G401 (cell line): ENCODE measurements around the gene BNC1. TPM values are rescaled to one million over a fixed set of nuclear protein-coding genes. Genes with fewer than 3 reads are reported as not detected.

Experiments
- DNase-seq: peaks from one replicate; pipeline ENCODE4 v3.0.0-alpha.2; 2015; ENCODE audit warnings: low spot score
- in situ Hi-C: cut with HindIII; loops from 2 replicates; pipeline ENCODE4 v1.10.0; 2016; ENCODE audit warnings: low sequenced_read_pairs, mixed read lengths
- total RNA-seq: library from RNA; depleted of rRNA; stranded (reverse); fragments of >200 nt; shearing (Covaris generic); gene quantifications from 2 replicates; pipeline ENCODE4 v1.2.3, GENCODE V29; 2014

The BNC1 gene
- total RNA-seq, 1 experiment from 2014 or later, result not detected

- in situ Hi-C loops, result no loop called here
- DNase-seq, result peak; percentile 4
Measured at GRCh38 chr15:83299462-83299861, 15.0 kb upstream of the BNC1 start.

GRCh38 chr15:83295417-83295816 is 11.0 kb upstream of the BNC1 start:
- DNase-seq, result no peak
- in situ Hi-C loops, result no loop called here

GRCh38 chr15:83293201-83293600 is 8.7 kb upstream of the BNC1 start:
- in situ Hi-C loops, result no loop called here
- DNase-seq, result no peak

GRCh38 chr15:83292317-83292716 is 7.9 kb upstream of the BNC1 start:
- no peak for DNase-seq
- in situ Hi-C loops, result no loop called here

- DNase-seq, result no peak
- in situ Hi-C loops, result no loop called here
Measured at GRCh38 chr15:83290236-83290635, 5.8 kb upstream of the BNC1 start.

GRCh38 chr15:83289160-83289559 is 4.7 kb upstream of the BNC1 start:
- no peak for DNase-seq
- in situ Hi-C loops, result no loop called here

GRCh38 chr15:83288381-83288801 is 3.9 kb upstream of the BNC1 start:
- no peak for DNase-seq
- in situ Hi-C loops, result no loop called here

GRCh38 chr15:83287541-83288027 is 3.1 kb upstream of the BNC1 start:
- in situ Hi-C loops, result no loop called here

GRCh38 chr15:83285979-83286553 is 1.6 kb upstream of the BNC1 start:
- no peak for DNase-seq

More at GRCh38 chr15:83287541-83288027, 3.1 kb upstream of the BNC1 start:
- no peak for DNase-seq

GRCh38 chr15:83285284-83285978 is 967 bp upstream of the BNC1 start:
- in situ Hi-C loops, result no loop called here
- DNase-seq, result no peak

More at GRCh38 chr15:83285979-83286553, 1.6 kb upstream of the BNC1 start:
- in situ Hi-C loops, result no loop called here

- in situ Hi-C loops, result no loop called here
- DNase-seq, result no peak
Measured at GRCh38 chr15:83283813-83284558, 478 bp downstream of the BNC1 start.

- in situ Hi-C loops, result no loop called here
- no peak for DNase-seq
Measured at GRCh38 chr15:83283138-83283812, 1.2 kb downstream of the BNC1 start.

- DNase-seq, result no peak
- in situ Hi-C loops, result no loop called here
Measured at GRCh38 chr15:83282776-83283137, 1.7 kb downstream of the BNC1 start.

- in situ Hi-C loops, result no loop called here
Measured at GRCh38 chr15:83282141-83282540, 2.3 kb downstream of the BNC1 start.

GRCh38 chr15:83278191-83278590 is 6.3 kb downstream of the BNC1 start:
- in situ Hi-C loops, result no loop called here

More at GRCh38 chr15:83282141-83282540, 2.3 kb downstream of the BNC1 start:
- no peak for DNase-seq

GRCh38 chr15:83276661-83277060 is 7.8 kb downstream of the BNC1 start:
- in situ Hi-C loops, result no loop called here

More at GRCh38 chr15:83278191-83278590, 6.3 kb downstream of the BNC1 start:
- DNase-seq, result no peak

GRCh38 chr15:83275412-83275811 is 9.1 kb downstream of the BNC1 start:
- no peak for DNase-seq
- in situ Hi-C loops, result no loop called here

More at GRCh38 chr15:83276661-83277060, 7.8 kb downstream of the BNC1 start:
- DNase-seq, result no peak

- DNase-seq, result no peak
- in situ Hi-C loops, result no loop called here
Measured at GRCh38 chr15:83270176-83270575, 14.3 kb downstream of the BNC1 start.

- in situ Hi-C loops, result no loop called here
- DNase-seq, result no peak
Measured at GRCh38 chr15:83268147-83268546, 16.3 kb downstream of the BNC1 start.
